Nephron progenitor cell (in vitro differentiated cells): ENCODE measurements around the gene RAB1B.

ENCODE experiments used
- DNase-seq: peaks from one replicate; pipeline ENCODE4 v3.0.0; 2021
- H3K27ac Mint-ChIP-seq: 2 replicates; pipeline ENCODE4 v1.8.0; 2021; ENCODE audit warnings: mild to moderate bottlenecking, moderate library complexity, mixed read lengths
- H3K27me3 Mint-ChIP-seq: 2 replicates; pipeline ENCODE4 v1.8.0; 2021; ENCODE audit warnings: mild to moderate bottlenecking, low read depth, mixed read lengths; ENCODE audit not compliant: poor library complexity
- H3K36me3 Mint-ChIP-seq: 2 replicates; pipeline ENCODE4 v1.8.0; 2021; ENCODE audit warnings: low read depth, mixed read lengths
- H3K4me1 Mint-ChIP-seq: 2 replicates; pipeline ENCODE4 v1.8.0; 2021; ENCODE audit warnings: mixed read lengths
- H3K4me3 Mint-ChIP-seq: 2 replicates; pipeline ENCODE4 v1.8.0; 2021; ENCODE audit warnings: mild to moderate bottlenecking, moderate library complexity, mixed read lengths
- H3K9me3 Mint-ChIP-seq: 2 replicates; pipeline ENCODE4 v1.8.0; 2021; ENCODE audit warnings: mild to moderate bottlenecking, moderate library complexity, mixed read lengths
- CTCF ChIP-seq: fragments of 200-600 bp; sonication (generic); IDR thresholded peaks from 2 replicates; pipeline ENCODE4 v1.5.0; 2021; ENCODE audit warnings: antibody characterized with exemption

Gene RAB1B

GRCh38 chr11:66259956-66260355, 8.5 kb upstream of the RAB1B start:
- Mint-ChIP-seq H3K27ac (no peak overlapping the region), H3K27me3 (no peaks in the 10 kb centered on the region), H3K9me3 (no peaks in the 10 kb centered on the region), H3K4me1 (peaks cover 22% of the 10 kb centered on the region), H3K36me3 (peaks cover 29% of the 10 kb centered on the region), H3K4me3 (peak overlapping the region; percentile 44)
- DNase-seq: no peak
- no peak for TF ChIP-seq CTCF

- Mint-ChIP-seq H3K27me3 (no peaks in the 10 kb centered on the region), H3K9me3 (no peaks in the 10 kb centered on the region), H3K4me3 (no peak overlapping the region), H3K4me1 (peaks cover 18% of the 10 kb centered on the region), H3K36me3 (peaks cover 29% of the 10 kb centered on the region), H3K27ac (no peak overlapping the region)
- no peak for TF ChIP-seq CTCF
- DNase-seq: no peak
Measured at GRCh38 chr11:66261578-66261977, 6.9 kb upstream of the RAB1B start.

- DNase-seq: no peak
- H3K27me3 Mint-ChIP-seq: no peaks in the 10 kb centered on the region
- no peak overlapping the region for H3K27ac Mint-ChIP-seq
- no peaks in the 10 kb centered on the region for H3K9me3 Mint-ChIP-seq
- H3K36me3 Mint-ChIP-seq: peaks cover 29% of the 10 kb centered on the region
- no peak overlapping the region for H3K4me3 Mint-ChIP-seq
- peaks cover 18% of the 10 kb centered on the region for H3K4me1 Mint-ChIP-seq
- TF ChIP-seq CTCF: no peak
Measured at GRCh38 chr11:66262191-66262590, 6.2 kb upstream of the RAB1B start.

GRCh38 chr11:66262696-66263095, 5.7 kb upstream of the RAB1B start:
- H3K36me3 Mint-ChIP-seq: peaks cover 29% of the 10 kb centered on the region
- H3K9me3 Mint-ChIP-seq: no peaks in the 10 kb centered on the region
- no peak overlapping the region for H3K27ac Mint-ChIP-seq
- no peak overlapping the region for H3K4me3 Mint-ChIP-seq
- TF ChIP-seq CTCF: no peak
- peaks cover 21% of the 10 kb centered on the region for H3K4me1 Mint-ChIP-seq
- no peaks in the 10 kb centered on the region for H3K27me3 Mint-ChIP-seq
- no peak for DNase-seq

GRCh38 chr11:66263231-66263630, 5.2 kb upstream of the RAB1B start:
- Mint-ChIP-seq H3K4me3 (no peak overlapping the region), H3K36me3 (peaks cover 29% of the 10 kb centered on the region), H3K4me1 (peaks cover 23% of the 10 kb centered on the region), H3K27me3 (no peaks in the 10 kb centered on the region), H3K27ac (no peak overlapping the region), H3K9me3 (no peaks in the 10 kb centered on the region)
- DNase-seq: no peak
- no peak for TF ChIP-seq CTCF

GRCh38 chr11:66263785-66264184, 4.7 kb upstream of the RAB1B start:
- Mint-ChIP-seq H3K4me1 (peaks cover 21% of the 10 kb centered on the region), H3K9me3 (no peaks in the 10 kb centered on the region), H3K27me3 (no peaks in the 10 kb centered on the region), H3K4me3 (no peak overlapping the region), H3K27ac (no peak overlapping the region), H3K36me3 (peaks cover 27% of the 10 kb centered on the region)
- no peak for TF ChIP-seq CTCF
- no peak for DNase-seq
